Esophagus mucosa (tissue), 1 donor: Measurements from ENCODE around the gene BOD1L1. TPM values are rescaled to one million over a fixed set of nuclear protein-coding genes. Genes with fewer than 3 reads are reported as not detected.

Experiments
- ATAC-seq: fragments of 200-7000 bp; cut with Tn5 transposase; one replicate; pipeline ENCODE4 v1.9.1; 2020
- total RNA-seq: library from RNA; stranded (reverse); gene quantifications from one replicate; pipeline ENCODE4 v1.2.4, GENCODE V29; 2023
- donor health status: DM: yes; HTN: yes; CAD: no.

The BOD1L1 gene
- total RNA-seq, 1 donor from 2014 or later = 17.3 TPM

- ATAC-seq = no peak
Measured at GRCh38 chr4:13555325-13555724, 72.2 kb downstream of the BOD1L1 start.

GRCh38 chr4:13553081-13553480 lies 74.4 kb downstream of the BOD1L1 start:
- no peak for ATAC-seq

- peak; percentile 79 for ATAC-seq
Measured at GRCh38 chr4:13548984-13549546, 78.5 kb downstream of the BOD1L1 start.

- ATAC-seq = no peak
Measured at GRCh38 chr4:13548059-13548983, 79.2 kb downstream of the BOD1L1 start.

GRCh38 chr4:13547485-13548041 lies 80.0 kb downstream of the BOD1L1 start:
- ATAC-seq = no peak

- ATAC-seq = peak; percentile 48
Measured at GRCh38 chr4:13546941-13547484, 80.5 kb downstream of the BOD1L1 start.

- no peak for ATAC-seq
Measured at GRCh38 chr4:13546142-13546940, 81.2 kb downstream of the BOD1L1 start.

- ATAC-seq = no peak
Measured at GRCh38 chr4:13545394-13545808, 82.1 kb downstream of the BOD1L1 start.

- ATAC-seq = peak; percentile 57
Measured at GRCh38 chr4:13544606-13545393, 82.7 kb downstream of the BOD1L1 start.

GRCh38 chr4:13543839-13544605 lies 83.5 kb downstream of the BOD1L1 start, which contains the start of gene NKX3-2:
NKX3-2 (minus strand) TSS chr4:13544508; CDS start chr4:13544414, 94 bp downstream.
- ATAC-seq = peak; percentile 27

GRCh38 chr4:13543032-13543838 lies 84.3 kb downstream of the BOD1L1 start:
- no peak for ATAC-seq

- ATAC-seq = no peak
Measured at GRCh38 chr4:13542577-13543031, 84.9 kb downstream of the BOD1L1 start.

- ATAC-seq = peak; percentile 51
Measured at GRCh38 chr4:13541720-13542576, 85.6 kb downstream of the BOD1L1 start.

GRCh38 chr4:13541176-13541604 lies 86.3 kb downstream of the BOD1L1 start:
- ATAC-seq = no peak

GRCh38 chr4:13540446-13541175 lies 86.9 kb downstream of the BOD1L1 start:
- ATAC-seq = no peak

GRCh38 chr4:13539619-13540445 lies 87.7 kb downstream of the BOD1L1 start:
- ATAC-seq = no peak

- ATAC-seq = no peak
Measured at GRCh38 chr4:13539047-13539618, 88.4 kb downstream of the BOD1L1 start.
